Peyer's patch (tissue), 4 donors: ENCODE results near the gene WDR83.

Source experiments
- POLR2A ChIP-seq, 2 donors: fragments of 450-650 bp; IDR thresholded peaks; one replicate each; pipeline ENCODE4 v1.5.1; 2017; ENCODE audit warnings: antibody characterized with exemption in 2 of 2, mild to moderate bottlenecking in 2 of 2, moderate library complexity in 2 of 2
- TF ChIP-seq, protein P1 (sequence below), 6 experiments: fragments of 450-650 bp in 4 of 6; fragments of 200-600 bp in 2 of 6; sonication (generic) in 1 of 6; IDR thresholded peaks; one replicate each; pipeline ENCODE4 v1.5.1; 2017 to 2019; ENCODE audit warnings: antibody characterized with exemption in 6 of 6, mild to moderate bottlenecking in 3 of 6, moderate library complexity in 1 of 6

DNA sequence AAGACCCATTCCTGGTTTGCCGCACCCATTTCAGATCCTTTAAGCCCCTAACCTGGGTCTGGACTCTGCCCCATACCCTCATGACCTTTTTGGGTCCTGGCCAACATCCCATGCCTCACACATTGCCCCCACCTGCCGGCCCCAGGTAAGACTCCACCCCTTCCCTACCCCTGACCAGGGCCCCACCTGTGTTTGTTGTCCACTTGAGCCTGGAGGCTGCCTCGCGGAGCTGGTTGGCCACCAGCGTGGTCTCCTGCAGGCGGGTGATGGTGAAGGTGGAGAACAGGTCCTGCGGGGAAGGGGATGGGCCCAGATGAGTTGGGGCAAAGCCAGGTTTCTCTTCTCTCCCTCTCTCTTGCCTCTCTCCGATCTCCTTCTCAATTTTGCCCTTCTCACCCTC is 19.6 kb upstream of the WDR83 start:
- no peak for TF ChIP-seq POLR2A (IDR thresholded peaks at IDR 0.05)
- TF ChIP-seq, protein P1, sequence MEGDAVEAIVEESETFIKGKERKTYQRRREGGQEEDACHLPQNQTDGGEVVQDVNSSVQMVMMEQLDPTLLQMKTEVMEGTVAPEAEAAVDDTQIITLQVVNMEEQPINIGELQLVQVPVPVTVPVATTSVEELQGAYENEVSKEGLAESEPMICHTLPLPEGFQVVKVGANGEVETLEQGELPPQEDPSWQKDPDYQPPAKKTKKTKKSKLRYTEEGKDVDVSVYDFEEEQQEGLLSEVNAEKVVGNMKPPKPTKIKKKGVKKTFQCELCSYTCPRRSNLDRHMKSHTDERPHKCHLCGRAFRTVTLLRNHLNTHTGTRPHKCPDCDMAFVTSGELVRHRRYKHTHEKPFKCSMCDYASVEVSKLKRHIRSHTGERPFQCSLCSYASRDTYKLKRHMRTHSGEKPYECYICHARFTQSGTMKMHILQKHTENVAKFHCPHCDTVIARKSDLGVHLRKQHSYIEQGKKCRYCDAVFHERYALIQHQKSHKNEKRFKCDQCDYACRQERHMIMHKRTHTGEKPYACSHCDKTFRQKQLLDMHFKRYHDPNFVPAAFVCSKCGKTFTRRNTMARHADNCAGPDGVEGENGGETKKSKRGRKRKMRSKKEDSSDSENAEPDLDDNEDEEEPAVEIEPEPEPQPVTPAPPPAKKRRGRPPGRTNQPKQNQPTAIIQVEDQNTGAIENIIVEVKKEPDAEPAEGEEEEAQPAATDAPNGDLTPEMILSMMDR (IDR thresholded peaks at IDR 0.05), result no peak
